Brain microvascular endothelial cell (primary cell): Measurements from ENCODE around the gene METTL1.

Experiments used
- DNase-seq: peaks from one replicate; pipeline ENCODE4 v3.0.0-alpha.2; 2020
- H3K27ac ChIP-seq: fragments of 250-450 bp; sonication (Bioruptor Pico); 2 replicates; pipeline ENCODE4 v1.5.1; 2020; ENCODE audit warnings: mild to moderate bottlenecking, moderate library complexity
- H3K27me3 ChIP-seq: fragments of 250-450 bp; sonication (Bioruptor Pico); replicated peaks from 2 replicates; pipeline ENCODE4 v1.5.1; 2020; ENCODE audit warnings: mild to moderate bottlenecking
- H3K36me3 ChIP-seq: fragments of 250-450 bp; sonication (Bioruptor Pico); replicated peaks from 2 replicates; pipeline ENCODE4 v1.5.1; 2020; ENCODE audit warnings: mild to moderate bottlenecking
- H3K4me3 ChIP-seq: 2 replicates; pipeline ENCODE4 v1.5.1; 2011; ENCODE audit warnings: low read depth, mild to moderate bottlenecking, control low read depth, low read length, moderate library complexity
- in situ Hi-C: cut with HindIII; loops from 2 replicates; pipeline ENCODE4 v1.10.0; 2017; ENCODE audit warnings: low sequenced_read_pairs, low pct_ligation_motif_present
- TF ChIP-seq, protein P1 (sequence below): IDR thresholded peaks from 2 replicates; pipeline ENCODE4 v1.5.1; 2011; ENCODE audit warnings: low read depth, mild to moderate bottlenecking, moderate library complexity, low read length, control low read depth, inconsistent platforms; ENCODE audit errors: missing control alignments

The METTL1 gene

DNA sequence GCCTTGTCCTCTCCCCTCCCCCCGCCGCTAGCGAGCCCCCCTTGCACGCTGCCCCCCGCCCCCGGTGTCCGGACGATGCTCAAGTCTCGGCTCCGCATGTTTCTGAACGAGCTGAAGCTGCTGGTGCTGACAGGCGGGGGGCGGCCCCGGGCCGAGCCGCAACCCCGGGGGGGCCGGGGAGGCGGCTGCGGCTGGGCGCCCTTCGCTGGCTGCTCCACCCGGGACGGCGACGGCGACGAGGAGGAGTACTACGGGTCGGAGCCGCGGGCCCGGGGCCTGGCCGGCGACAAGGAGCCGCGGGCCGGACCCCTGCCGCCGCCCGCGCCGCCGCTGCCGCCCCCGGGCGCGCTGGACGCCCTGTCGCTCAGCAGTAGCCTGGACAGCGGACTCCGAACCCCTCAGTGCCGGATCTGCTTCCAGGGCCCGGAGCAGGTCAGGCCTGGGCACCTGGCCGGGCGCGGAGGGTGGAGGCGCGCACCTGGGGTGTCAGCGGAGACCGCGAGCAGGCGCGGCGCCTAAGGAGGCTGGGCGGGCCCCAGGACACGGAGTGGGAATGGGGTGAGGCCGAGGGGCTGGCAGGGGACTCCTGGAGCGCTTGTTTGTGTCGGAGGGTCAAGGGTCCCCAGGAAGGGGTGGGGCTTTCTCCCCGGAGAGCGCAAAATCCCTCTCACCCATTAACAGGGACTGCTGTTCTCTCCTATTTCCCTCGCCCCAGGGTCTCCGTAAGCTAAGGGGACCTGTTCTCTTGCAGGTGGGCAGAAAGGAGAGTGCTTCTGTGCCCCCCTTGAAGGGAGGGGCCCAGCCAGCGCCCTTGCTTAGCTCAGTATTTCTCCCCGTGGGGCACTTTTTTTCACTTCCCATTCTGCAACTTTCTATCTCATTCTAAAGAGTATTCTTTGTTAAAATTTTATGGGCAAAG lies 16.2 kb downstream of the METTL1 start:
- TF ChIP-seq, protein P1, sequence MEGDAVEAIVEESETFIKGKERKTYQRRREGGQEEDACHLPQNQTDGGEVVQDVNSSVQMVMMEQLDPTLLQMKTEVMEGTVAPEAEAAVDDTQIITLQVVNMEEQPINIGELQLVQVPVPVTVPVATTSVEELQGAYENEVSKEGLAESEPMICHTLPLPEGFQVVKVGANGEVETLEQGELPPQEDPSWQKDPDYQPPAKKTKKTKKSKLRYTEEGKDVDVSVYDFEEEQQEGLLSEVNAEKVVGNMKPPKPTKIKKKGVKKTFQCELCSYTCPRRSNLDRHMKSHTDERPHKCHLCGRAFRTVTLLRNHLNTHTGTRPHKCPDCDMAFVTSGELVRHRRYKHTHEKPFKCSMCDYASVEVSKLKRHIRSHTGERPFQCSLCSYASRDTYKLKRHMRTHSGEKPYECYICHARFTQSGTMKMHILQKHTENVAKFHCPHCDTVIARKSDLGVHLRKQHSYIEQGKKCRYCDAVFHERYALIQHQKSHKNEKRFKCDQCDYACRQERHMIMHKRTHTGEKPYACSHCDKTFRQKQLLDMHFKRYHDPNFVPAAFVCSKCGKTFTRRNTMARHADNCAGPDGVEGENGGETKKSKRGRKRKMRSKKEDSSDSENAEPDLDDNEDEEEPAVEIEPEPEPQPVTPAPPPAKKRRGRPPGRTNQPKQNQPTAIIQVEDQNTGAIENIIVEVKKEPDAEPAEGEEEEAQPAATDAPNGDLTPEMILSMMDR: no peak
- in situ Hi-C loops: no loop called here
- Histone ChIP-seq H3K4me3 (peak overlapping the region; percentile 49), H3K27me3 (no peaks in the 10 kb centered on the region), H3K36me3 (no peaks in the 10 kb centered on the region), H3K27ac (no peak overlapping the region)
- no peak for DNase-seq

DNA sequence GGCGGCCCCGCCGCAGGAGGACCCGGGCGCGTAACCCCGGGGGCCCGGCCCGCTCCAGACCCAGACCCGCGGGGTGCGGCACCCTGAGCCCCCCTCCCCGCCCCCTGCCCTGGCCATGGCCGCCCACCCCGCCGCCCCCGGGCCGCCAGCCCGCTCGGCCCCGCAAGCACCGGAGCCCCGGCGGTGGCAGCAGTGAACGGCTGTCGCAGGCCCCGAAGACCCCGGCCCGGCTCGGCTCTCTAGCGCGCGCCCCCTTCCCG lies 16.8 kb downstream of the METTL1 start:
- H3K4me3 ChIP-seq: peak overlapping the region; percentile 49
- peaks cover 4% of the 10 kb centered on the region for H3K36me3 ChIP-seq
- DNase-seq: no peak
- no peak overlapping the region for H3K27ac ChIP-seq
- TF ChIP-seq, protein P1: no peak
- in situ Hi-C loops: no loop called here
- H3K27me3 ChIP-seq: no peaks in the 10 kb centered on the region

DNA sequence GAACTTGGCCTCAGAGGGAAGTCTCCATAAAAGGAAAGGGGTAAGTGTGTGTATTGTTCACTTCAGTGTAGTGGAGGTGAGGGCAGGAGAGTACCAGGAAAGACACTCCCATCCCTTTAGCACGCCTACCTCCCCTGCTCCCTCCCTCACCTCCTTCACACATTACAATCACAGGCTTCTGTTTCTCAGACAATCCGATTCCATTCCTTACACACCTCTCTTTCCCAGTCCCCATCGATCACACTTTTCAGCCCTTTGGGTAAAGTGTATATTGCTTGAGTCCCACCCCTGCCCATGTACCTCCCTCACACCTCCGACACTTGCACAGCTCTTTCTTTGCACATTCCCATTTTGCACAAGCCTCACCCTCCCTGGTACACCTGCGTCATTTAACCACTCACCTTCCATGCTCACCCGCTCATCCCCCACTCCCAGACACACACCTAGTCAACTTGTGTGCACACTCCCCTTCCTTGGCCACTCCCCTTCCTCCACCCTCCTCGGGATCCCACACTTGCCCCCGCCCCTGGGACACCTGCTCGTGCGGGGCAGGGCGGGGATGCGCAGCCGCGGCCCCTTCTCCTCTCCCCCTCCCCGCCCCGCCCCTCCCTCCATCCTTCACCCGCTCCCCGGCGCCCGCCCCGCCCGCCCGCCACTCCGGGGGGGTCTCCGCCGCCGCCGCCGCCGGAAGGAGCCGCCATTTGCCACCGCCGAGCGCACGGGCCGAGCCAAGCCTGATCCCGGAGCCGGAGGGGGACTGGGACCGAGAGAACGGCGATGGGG lies 17.3 kb downstream of the METTL1 start, which contains the start of gene MARCHF9:
TSS of gene MARCHF9 (plus strand) at position 693 of the 783 bp plus-strand sequence. CDS start 426 bp downstream, outside the sequence.
- Histone ChIP-seq H3K27me3 (no peaks in the 10 kb centered on the region), H3K27ac (no peak within 1 kb of the TSS), H3K36me3 (peaks cover 6% of the 10 kb centered on the region), H3K4me3 (peak within 1 kb of the TSS; percentile 49)
- TF ChIP-seq, protein P1: no peak
- no peak for DNase-seq
- in situ Hi-C loops: no loop called here

DNA sequence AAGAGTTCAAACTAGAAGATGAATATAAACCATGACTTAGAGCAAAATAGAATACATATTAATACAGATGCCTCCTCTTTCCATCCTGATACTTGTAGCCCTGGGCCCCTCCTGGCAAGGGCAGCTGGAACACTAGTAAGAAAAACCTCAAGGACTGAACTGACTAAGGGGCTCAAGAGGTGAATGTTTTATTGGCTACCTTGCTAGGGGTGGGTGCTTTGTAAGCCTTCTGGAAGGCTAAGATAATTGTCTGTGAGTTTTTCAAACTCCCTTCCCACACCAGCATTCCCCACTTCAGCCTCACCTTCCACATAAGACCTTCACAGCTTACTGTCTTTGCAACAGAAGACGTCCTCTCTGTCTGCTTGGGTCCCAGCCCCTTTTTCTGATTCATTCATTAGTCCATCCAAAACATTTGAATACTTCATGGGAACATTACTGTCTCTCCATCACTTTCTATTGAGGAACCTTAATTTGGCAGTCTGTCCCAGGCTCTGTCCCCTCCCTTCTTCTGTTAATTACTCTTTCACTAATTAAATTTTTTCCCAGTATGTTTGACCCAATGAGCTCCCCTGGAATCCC lies 18.1 kb downstream of the METTL1 start:
- in situ Hi-C loops: no loop called here
- no peak overlapping the region for H3K4me3 ChIP-seq

DNA sequence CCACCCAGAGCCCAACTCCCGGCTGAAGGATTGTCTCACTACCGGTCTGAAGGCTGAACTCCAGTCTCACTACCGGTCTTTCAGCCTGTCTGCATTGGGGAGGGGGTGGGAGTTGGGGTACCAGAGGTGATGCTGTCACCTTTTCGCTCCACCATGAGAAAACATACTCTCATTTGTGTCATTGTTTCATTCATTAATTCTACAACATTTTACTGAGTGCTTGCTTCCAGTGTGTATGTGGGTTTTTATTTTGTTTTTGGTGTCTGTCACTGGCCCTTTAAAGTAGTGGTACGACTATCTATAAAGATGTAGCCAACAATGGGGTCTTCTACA lies 19.3 kb downstream of the METTL1 start:
- H3K27ac ChIP-seq: peak overlapping the region; percentile 9
- peaks cover 19% of the 10 kb centered on the region for H3K36me3 ChIP-seq
- H3K4me3 ChIP-seq: peak overlapping the region; percentile 45
- no peak for DNase-seq
- in situ Hi-C loops: no loop called here
- H3K27me3 ChIP-seq: no peaks in the 10 kb centered on the region
- TF ChIP-seq, protein P1: no peak

More for the DNA sequence above, 18.1 kb downstream of the METTL1 start:
- TF ChIP-seq, protein P1: no peak
- Histone ChIP-seq H3K36me3 (peaks cover 12% of the 10 kb centered on the region), H3K27ac (no peak overlapping the region), H3K27me3 (no peaks in the 10 kb centered on the region)
- DNase-seq: no peak
